SU-DHL-6 (cell line): Measurements from ENCODE around the gene CBLL1.

Source experiments
- CTCF ChIP-seq: fragments of 200-600 bp; sonication (generic); IDR thresholded peaks from one replicate; pipeline ENCODE4 v1.5.1; 2017; ENCODE audit warnings: antibody characterized with exemption, mild to moderate bottlenecking, low read length, moderate library complexity; ENCODE audit not compliant: insufficient read depth, poor library complexity, severe bottlenecking
- EZH2phosphoT487 ChIP-seq: fragments of 200-600 bp; sonication (generic), shearing (Covaris generic); conservative IDR thresholded peaks from 2 replicates; pipeline ENCODE4 v1.6.1; 2018; ENCODE audit warnings: mild to moderate bottlenecking, antibody characterized with exemption, low read length, moderate library complexity, mixed read lengths

- TF ChIP-seq CTCF = no peak
- TF ChIP-seq EZH2phosphoT487 = no peak
These were observed 66.7 kb downstream of the CBLL1 start for GRCh38 chr7:107810626-107811025.
